HL-60 (cell line): ENCODE results near the gene ZNRD2.

ENCODE experiments used
- CTCF ChIP-seq: IDR thresholded peaks from one replicate; pipeline ENCODE4 v1.5.1; 2011; ENCODE audit warnings: low read length, control low read depth, inconsistent platforms; ENCODE audit not compliant: insufficient read depth
- GABPA ChIP-seq: IDR thresholded peaks from 2 replicates; pipeline ENCODE4 v1.6.1; 2012; ENCODE audit warnings: low read depth
- POLR2AphosphoS5 ChIP-seq: IDR thresholded peaks from 2 replicates; pipeline ENCODE4 v1.6.1; 2012; ENCODE audit warnings: low read depth
- REST ChIP-seq: IDR thresholded peaks from 2 replicates; pipeline ENCODE4 v1.6.1; 2012; ENCODE audit warnings: low read depth; ENCODE audit not compliant: insufficient replicate concordance

- TF ChIP-seq CTCF (no peak), GABPA (no peak), POLR2AphosphoS5 (no peak), REST (no peak)
Measured at GRCh38 chr11:65592858-65593517, 22.7 kb downstream of the ZNRD2 start.
